ENCODE results near the gene NAA16.
A peak's percentile ranks its signal among the peaks of the same experiment; 100 is the strongest.
"Not testable (repeated sequence)": the region's sequence is repeated elsewhere in the genome, so short reads cannot be mapped to it uniquely, and the experiment has no call there.

NAA16 gene

GRCh38 chr13:41327994-41328790 lies 17.1 kb downstream of the NAA16 start:
- Histone ChIP-seq H3K4me3 (ENCODE audit: low read length) (no peak overlapping the region), H3K9ac (ENCODE audit: low read length) (no peak overlapping the region), H3K27me3 (replicated peaks; ENCODE audit: control insufficient read depth, insufficient read depth, low read length) (no peaks in the 10 kb centered on the region), H3K36me3 (ENCODE audit: control insufficient read depth, insufficient read depth, low read length, severe bottlenecking) (peaks cover 21% of the 10 kb centered on the region), H3K4me1 (ENCODE audit: control insufficient read depth, insufficient read depth, low read length) (peaks cover 29% of the 10 kb centered on the region), H3K9me3 (ENCODE audit: control insufficient read depth, low read length) (no peaks in the 10 kb centered on the region)
- peak; percentile 12 for DNase-seq (ENCODE audit: low read depth)

- Histone ChIP-seq H3K4me1 (ENCODE audit: control insufficient read depth, insufficient read depth, low read length) (peaks cover 29% of the 10 kb centered on the region), H3K9ac (ENCODE audit: low read length) (no peak overlapping the region), H3K36me3 (ENCODE audit: control insufficient read depth, insufficient read depth, low read length, severe bottlenecking) (peaks cover 14% of the 10 kb centered on the region), H3K27me3 (replicated peaks; ENCODE audit: control insufficient read depth, insufficient read depth, low read length) (no peaks in the 10 kb centered on the region), H3K9me3 (ENCODE audit: control insufficient read depth, low read length) (no peaks in the 10 kb centered on the region), H3K4me3 (ENCODE audit: low read length) (peak overlapping the region; percentile 33)
- no peak for DNase-seq (ENCODE audit: low read depth)
Observed at GRCh38 chr13:41332829-41333228, 21.8 kb downstream of the NAA16 start.

- no peaks in the 10 kb centered on the region for H3K27me3 ChIP-seq (replicated peaks; ENCODE audit: control insufficient read depth, insufficient read depth, low read length)
- H3K4me3 ChIP-seq (ENCODE audit: low read length): no peak overlapping the region
- H3K9ac ChIP-seq (ENCODE audit: low read length): no peak overlapping the region
- no peak for DNase-seq (ENCODE audit: low read depth)
- H3K36me3 ChIP-seq (ENCODE audit: control insufficient read depth, insufficient read depth, low read length, severe bottlenecking): peaks cover 18% of the 10 kb centered on the region
- peaks cover 19% of the 10 kb centered on the region for H3K4me1 ChIP-seq (ENCODE audit: control insufficient read depth, insufficient read depth, low read length)
- no peaks in the 10 kb centered on the region for H3K9me3 ChIP-seq (ENCODE audit: control insufficient read depth, low read length)
Observed at GRCh38 chr13:41334810-41335209, 23.7 kb downstream of the NAA16 start.

- no peak overlapping the region for H3K4me3 ChIP-seq (ENCODE audit: low read length)
- H3K9ac ChIP-seq (ENCODE audit: low read length): no peak overlapping the region
- H3K9me3 ChIP-seq (ENCODE audit: control insufficient read depth, low read length): no peaks in the 10 kb centered on the region
- H3K27me3 ChIP-seq (replicated peaks; ENCODE audit: control insufficient read depth, insufficient read depth, low read length): no peaks in the 10 kb centered on the region
- H3K4me1 ChIP-seq (ENCODE audit: control insufficient read depth, insufficient read depth, low read length): no peaks in the 10 kb centered on the region
- DNase-seq (ENCODE audit: low read depth): no peak
- H3K36me3 ChIP-seq (ENCODE audit: control insufficient read depth, insufficient read depth, low read length, severe bottlenecking): peaks cover 15% of the 10 kb centered on the region
Observed at GRCh38 chr13:41344358-41344757, 33.3 kb downstream of the NAA16 start.

GRCh38 chr13:41345165-41345913 lies 34.3 kb downstream of the NAA16 start:
- Histone ChIP-seq H3K9me3 (ENCODE audit: control insufficient read depth, low read length) (no peaks in the 10 kb centered on the region), H3K4me3 (ENCODE audit: low read length) (no peak overlapping the region), H3K4me1 (ENCODE audit: control insufficient read depth, insufficient read depth, low read length) (no peaks in the 10 kb centered on the region), H3K9ac (ENCODE audit: low read length) (no peak overlapping the region), H3K36me3 (ENCODE audit: control insufficient read depth, insufficient read depth, low read length, severe bottlenecking) (peaks cover 14% of the 10 kb centered on the region), H3K27me3 (replicated peaks; ENCODE audit: control insufficient read depth, insufficient read depth, low read length) (no peaks in the 10 kb centered on the region)
- no peak for DNase-seq (ENCODE audit: low read depth)

- H3K36me3 ChIP-seq (ENCODE audit: control insufficient read depth, insufficient read depth, low read length, severe bottlenecking): peaks cover 14% of the 10 kb centered on the region
Observed at GRCh38 chr13:41345914-41346589, 35.0 kb downstream of the NAA16 start.

GRCh38 chr13:41352935-41353840 lies 42.1 kb downstream of the NAA16 start:
- Histone ChIP-seq H3K4me1 (ENCODE audit: control insufficient read depth, insufficient read depth, low read length) (peaks cover 7% of the 10 kb centered on the region), H3K36me3 (ENCODE audit: control insufficient read depth, insufficient read depth, low read length, severe bottlenecking) (peaks cover 3% of the 10 kb centered on the region), H3K9ac (ENCODE audit: low read length) (peak overlapping the region; percentile 20), H3K9me3 (ENCODE audit: control insufficient read depth, low read length) (no peaks in the 10 kb centered on the region), H3K27me3 (replicated peaks; ENCODE audit: control insufficient read depth, insufficient read depth, low read length) (no peaks in the 10 kb centered on the region), H3K4me3 (ENCODE audit: low read length) (no peak overlapping the region)
- DNase-seq (ENCODE audit: low read depth): peak; percentile 77

More at GRCh38 chr13:41345914-41346589, 35.0 kb downstream of the NAA16 start:
- DNase-seq (ENCODE audit: low read depth): no peak
- Histone ChIP-seq H3K4me3 (ENCODE audit: low read length) (no peak overlapping the region), H3K4me1 (ENCODE audit: control insufficient read depth, insufficient read depth, low read length) (no peaks in the 10 kb centered on the region), H3K9ac (ENCODE audit: low read length) (no peak overlapping the region), H3K27me3 (replicated peaks; ENCODE audit: control insufficient read depth, insufficient read depth, low read length) (no peaks in the 10 kb centered on the region), H3K9me3 (ENCODE audit: control insufficient read depth, low read length) (no peaks in the 10 kb centered on the region)

GRCh38 chr13:41354416-41354815 lies 43.3 kb downstream of the NAA16 start:
- DNase-seq (ENCODE audit: low read depth): no peak
- no peaks in the 10 kb centered on the region for H3K27me3 ChIP-seq (replicated peaks; ENCODE audit: control insufficient read depth, insufficient read depth, low read length)
- H3K9ac ChIP-seq (ENCODE audit: low read length): no peak overlapping the region
- H3K4me3 ChIP-seq (ENCODE audit: low read length): no peak overlapping the region
- no peaks in the 10 kb centered on the region for H3K9me3 ChIP-seq (ENCODE audit: control insufficient read depth, low read length)
- peaks cover 11% of the 10 kb centered on the region for H3K36me3 ChIP-seq (ENCODE audit: control insufficient read depth, insufficient read depth, low read length, severe bottlenecking)
- peaks cover 8% of the 10 kb centered on the region for H3K4me1 ChIP-seq (ENCODE audit: control insufficient read depth, insufficient read depth, low read length)

- not testable (repeated sequence) for H3K9me3 ChIP-seq (ENCODE audit: control insufficient read depth, low read length); H3K4me1 ChIP-seq (ENCODE audit: control insufficient read depth, insufficient read depth, low read length); H3K27me3 ChIP-seq (replicated peaks; ENCODE audit: control insufficient read depth, insufficient read depth, low read length); H3K9ac ChIP-seq (ENCODE audit: low read length); DNase-seq (ENCODE audit: low read depth); H3K4me3 ChIP-seq (ENCODE audit: low read length)
- peaks cover 18% of the 10 kb centered on the region for H3K36me3 ChIP-seq (ENCODE audit: control insufficient read depth, insufficient read depth, low read length, severe bottlenecking)
Observed at GRCh38 chr13:41356385-41356648, 45.2 kb downstream of the NAA16 start.

GRCh38 chr13:41356786-41357185 lies 45.7 kb downstream of the NAA16 start:
- H3K4me1 ChIP-seq (ENCODE audit: control insufficient read depth, insufficient read depth, low read length): peaks cover 8% of the 10 kb centered on the region
- peaks cover 20% of the 10 kb centered on the region for H3K36me3 ChIP-seq (ENCODE audit: control insufficient read depth, insufficient read depth, low read length, severe bottlenecking)
- no peak overlapping the region for H3K4me3 ChIP-seq (ENCODE audit: low read length)
- DNase-seq (ENCODE audit: low read depth): no peak
- no peak overlapping the region for H3K9ac ChIP-seq (ENCODE audit: low read length)
- no peaks in the 10 kb centered on the region for H3K27me3 ChIP-seq (replicated peaks; ENCODE audit: control insufficient read depth, insufficient read depth, low read length)
- no peaks in the 10 kb centered on the region for H3K9me3 ChIP-seq (ENCODE audit: control insufficient read depth, low read length)
